GM23338 (cell line): Measurements from ENCODE around the gene FYB2.

Source experiments
- CREB1 ChIP-seq: fragments of 250-450 bp; sonication (Bioruptor Pico); IDR thresholded peaks from 2 replicates; pipeline ENCODE4 v1.5.0; 2020; ENCODE audit warnings: low read depth, mild to moderate bottlenecking, moderate library complexity
- EZH2phosphoT487 ChIP-seq: fragments of 200-600 bp; sonication (generic); IDR thresholded peaks from one replicate; pipeline ENCODE4 v1.8.1; 2018; ENCODE audit warnings: antibody characterized with exemption; ENCODE audit not compliant: unreplicated experiment
- POLR2AphosphoS5 ChIP-seq: IDR thresholded peaks from 2 replicates; pipeline ENCODE4 v1.6.1; 2016; ENCODE audit warnings: antibody characterized with exemption, low read depth
- TF ChIP-seq, protein P1 (sequence below), 2 experiments: fragments of 200-600 bp in 1 of 2; sonication (generic) in 1 of 2; conservative IDR thresholded peaks; 2 replicates each; pipeline versions ENCODE4 v1.5.1 to v1.6.1; 2016 to 2017; ENCODE audit warnings: antibody characterized with exemption in 2 of 2, low read depth in 2 of 2, mild to moderate bottlenecking in 2 of 2, moderate library complexity in 1 of 2
- TF ChIP-seq, protein P2 (sequence below): IDR thresholded peaks from one replicate; pipeline ENCODE4 v1.6.1; 2018; ENCODE audit warnings: antibody characterized with exemption; ENCODE audit not compliant: unreplicated experiment

DNA sequence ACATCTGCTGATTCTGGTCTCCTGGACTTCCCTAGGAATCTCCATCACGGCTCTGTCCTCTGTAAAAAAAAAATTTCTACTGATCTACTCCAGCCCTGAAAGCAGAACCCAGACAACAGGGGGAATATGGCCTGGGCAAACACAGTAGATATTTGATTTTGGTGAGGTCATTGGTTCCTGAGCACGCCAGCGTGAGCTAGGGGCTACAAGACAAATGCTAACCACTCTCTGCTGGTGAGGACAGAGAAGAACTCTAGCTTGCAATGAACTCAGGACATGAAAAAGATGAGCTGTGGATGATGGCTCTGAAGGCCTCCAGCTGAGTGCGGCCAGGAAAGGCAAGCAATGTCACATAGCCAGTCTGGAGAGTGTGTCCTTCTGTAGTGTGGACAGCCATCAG, 17.2 kb upstream of the FYB2 start:
- TF ChIP-seq, protein P1, sequence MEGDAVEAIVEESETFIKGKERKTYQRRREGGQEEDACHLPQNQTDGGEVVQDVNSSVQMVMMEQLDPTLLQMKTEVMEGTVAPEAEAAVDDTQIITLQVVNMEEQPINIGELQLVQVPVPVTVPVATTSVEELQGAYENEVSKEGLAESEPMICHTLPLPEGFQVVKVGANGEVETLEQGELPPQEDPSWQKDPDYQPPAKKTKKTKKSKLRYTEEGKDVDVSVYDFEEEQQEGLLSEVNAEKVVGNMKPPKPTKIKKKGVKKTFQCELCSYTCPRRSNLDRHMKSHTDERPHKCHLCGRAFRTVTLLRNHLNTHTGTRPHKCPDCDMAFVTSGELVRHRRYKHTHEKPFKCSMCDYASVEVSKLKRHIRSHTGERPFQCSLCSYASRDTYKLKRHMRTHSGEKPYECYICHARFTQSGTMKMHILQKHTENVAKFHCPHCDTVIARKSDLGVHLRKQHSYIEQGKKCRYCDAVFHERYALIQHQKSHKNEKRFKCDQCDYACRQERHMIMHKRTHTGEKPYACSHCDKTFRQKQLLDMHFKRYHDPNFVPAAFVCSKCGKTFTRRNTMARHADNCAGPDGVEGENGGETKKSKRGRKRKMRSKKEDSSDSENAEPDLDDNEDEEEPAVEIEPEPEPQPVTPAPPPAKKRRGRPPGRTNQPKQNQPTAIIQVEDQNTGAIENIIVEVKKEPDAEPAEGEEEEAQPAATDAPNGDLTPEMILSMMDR (conservative IDR thresholded peaks at IDR 0.05; ENCODE audit: low read depth in 2 of 2) = no peak
- TF ChIP-seq, protein P2, sequence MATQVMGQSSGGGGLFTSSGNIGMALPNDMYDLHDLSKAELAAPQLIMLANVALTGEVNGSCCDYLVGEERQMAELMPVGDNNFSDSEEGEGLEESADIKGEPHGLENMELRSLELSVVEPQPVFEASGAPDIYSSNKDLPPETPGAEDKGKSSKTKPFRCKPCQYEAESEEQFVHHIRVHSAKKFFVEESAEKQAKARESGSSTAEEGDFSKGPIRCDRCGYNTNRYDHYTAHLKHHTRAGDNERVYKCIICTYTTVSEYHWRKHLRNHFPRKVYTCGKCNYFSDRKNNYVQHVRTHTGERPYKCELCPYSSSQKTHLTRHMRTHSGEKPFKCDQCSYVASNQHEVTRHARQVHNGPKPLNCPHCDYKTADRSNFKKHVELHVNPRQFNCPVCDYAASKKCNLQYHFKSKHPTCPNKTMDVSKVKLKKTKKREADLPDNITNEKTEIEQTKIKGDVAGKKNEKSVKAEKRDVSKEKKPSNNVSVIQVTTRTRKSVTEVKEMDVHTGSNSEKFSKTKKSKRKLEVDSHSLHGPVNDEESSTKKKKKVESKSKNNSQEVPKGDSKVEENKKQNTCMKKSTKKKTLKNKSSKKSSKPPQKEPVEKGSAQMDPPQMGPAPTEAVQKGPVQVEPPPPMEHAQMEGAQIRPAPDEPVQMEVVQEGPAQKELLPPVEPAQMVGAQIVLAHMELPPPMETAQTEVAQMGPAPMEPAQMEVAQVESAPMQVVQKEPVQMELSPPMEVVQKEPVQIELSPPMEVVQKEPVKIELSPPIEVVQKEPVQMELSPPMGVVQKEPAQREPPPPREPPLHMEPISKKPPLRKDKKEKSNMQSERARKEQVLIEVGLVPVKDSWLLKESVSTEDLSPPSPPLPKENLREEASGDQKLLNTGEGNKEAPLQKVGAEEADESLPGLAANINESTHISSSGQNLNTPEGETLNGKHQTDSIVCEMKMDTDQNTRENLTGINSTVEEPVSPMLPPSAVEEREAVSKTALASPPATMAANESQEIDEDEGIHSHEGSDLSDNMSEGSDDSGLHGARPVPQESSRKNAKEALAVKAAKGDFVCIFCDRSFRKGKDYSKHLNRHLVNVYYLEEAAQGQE = no peak
- TF ChIP-seq CREB1 (CRISPR knock-in tag) (no peak), POLR2AphosphoS5 (no peak), EZH2phosphoT487 (no peak)
